ENCODE measurements around the gene FAM199X. TPM values are rescaled to one million over a fixed set of nuclear protein-coding genes. Genes with fewer than 3 reads are reported as not detected.

The FAM199X gene
- polyA plus RNA-seq (ENCODE audit: insufficient read length), result 45.8 TPM
- long read RNA-seq, donor 1, full-length matches to known transcripts, result 9 of 9 reads
- long read RNA-seq, donor 1, partial matches to known transcripts, result 0 of 9 reads
- long read RNA-seq, donor 1, other reads (novel, unspliced or antisense), result 0 of 9 reads
- long read RNA-seq, donor 2, full-length matches to known transcripts, result 8 of 8 reads
- long read RNA-seq, donor 2, partial matches to known transcripts, result 0 of 8 reads
- long read RNA-seq, donor 2, other reads (novel, unspliced or antisense), result 0 of 8 reads
- long read RNA-seq, donor 3, full-length matches to known transcripts, result 1 of 1 reads
- long read RNA-seq, donor 3, partial matches to known transcripts, result 0 of 1 reads
- long read RNA-seq, donor 3, other reads (novel, unspliced or antisense), result 0 of 1 reads
- long read RNA-seq, donor 4, result 0 reads
- long read RNA-seq, donor 5, full-length matches to known transcripts, result 8 of 8 reads
- long read RNA-seq, donor 5, partial matches to known transcripts, result 0 of 8 reads
- long read RNA-seq, donor 5, other reads (novel, unspliced or antisense), result 0 of 8 reads
- long read RNA-seq, donor 6, full-length matches to known transcripts, result 3 of 3 reads
- long read RNA-seq, donor 6, partial matches to known transcripts, result 0 of 3 reads
- long read RNA-seq, donor 6, other reads (novel, unspliced or antisense), result 0 of 3 reads
- long read RNA-seq, donor 7, full-length matches to known transcripts, result 12 of 12 reads
- long read RNA-seq, donor 7, partial matches to known transcripts, result 0 of 12 reads
- long read RNA-seq, donor 7, other reads (novel, unspliced or antisense), result 0 of 12 reads
- long read RNA-seq, donor 8, full-length matches to known transcripts, result 1 of 13 reads
- long read RNA-seq, donor 8, partial matches to known transcripts, result 12 of 13 reads
- long read RNA-seq, donor 8, other reads (novel, unspliced or antisense), result 0 of 13 reads

DNA sequence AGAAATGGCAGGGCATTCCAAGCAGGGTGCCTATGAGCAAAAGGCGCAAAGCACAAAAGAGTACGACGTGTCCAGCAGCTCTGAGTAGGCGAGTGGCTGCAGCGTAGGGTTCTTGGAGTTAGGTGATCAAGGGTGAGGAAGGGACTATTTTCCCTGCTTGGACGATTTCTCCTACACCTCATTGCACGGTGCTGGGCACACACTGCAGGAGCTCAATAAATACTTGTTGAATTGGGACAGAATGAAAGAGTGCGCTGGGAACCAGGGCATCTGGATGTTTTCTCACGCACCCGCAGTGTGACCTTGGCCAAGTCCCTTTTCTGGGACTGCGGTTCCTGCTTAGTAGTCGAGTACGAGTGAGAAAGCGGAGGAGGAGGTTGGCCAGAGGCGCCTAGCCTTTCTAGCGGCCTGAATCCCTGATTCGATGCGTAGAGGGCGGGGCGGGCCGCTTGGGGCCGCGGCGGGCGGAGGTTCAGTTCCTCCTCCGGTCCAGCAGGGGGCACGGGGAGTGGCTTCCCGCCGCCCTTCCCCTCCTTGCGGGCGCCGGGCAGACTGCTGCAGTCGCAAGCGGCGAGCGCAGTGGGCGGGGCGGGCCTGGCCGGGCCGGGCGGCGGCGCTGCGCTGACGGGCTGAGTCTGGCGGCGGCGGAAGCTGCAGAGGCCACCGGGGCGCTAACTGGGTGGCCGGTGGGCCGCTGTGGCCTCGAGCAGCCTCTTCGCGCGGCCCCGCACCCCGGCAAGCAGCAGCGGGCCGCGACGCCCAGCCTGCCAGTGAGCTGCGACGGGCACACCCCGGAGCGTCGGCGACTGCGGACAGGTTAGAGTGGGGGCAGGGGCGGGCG, at the start of gene FAM199X:
FAM199X (plus strand) TSS at position 560 of the 841 bp plus-strand sequence. CDS start 333 bp downstream, outside the sequence.
- DNase-seq, result peak; percentile 76

DNA sequence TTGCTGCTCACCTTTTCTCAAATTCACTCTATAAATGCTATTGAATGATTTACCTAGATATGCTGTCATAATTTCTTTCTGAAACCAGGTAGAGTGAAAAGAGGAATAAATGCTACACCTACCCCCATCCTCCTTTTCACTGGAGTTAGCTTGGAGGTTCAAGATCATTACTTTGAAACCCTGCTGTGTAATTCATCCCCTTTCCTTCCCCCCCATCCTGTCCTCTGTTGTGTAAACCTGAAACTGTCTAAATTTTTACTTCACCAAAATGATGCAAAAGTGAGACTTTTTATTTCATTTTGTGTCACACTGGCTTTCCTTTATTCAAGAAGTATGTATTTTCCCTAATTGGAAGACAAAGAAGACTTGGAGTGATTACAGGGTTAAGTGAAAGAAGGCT, 48.5 kb upstream of the FAM199X start:
- DNase-seq, result no peak

DNA sequence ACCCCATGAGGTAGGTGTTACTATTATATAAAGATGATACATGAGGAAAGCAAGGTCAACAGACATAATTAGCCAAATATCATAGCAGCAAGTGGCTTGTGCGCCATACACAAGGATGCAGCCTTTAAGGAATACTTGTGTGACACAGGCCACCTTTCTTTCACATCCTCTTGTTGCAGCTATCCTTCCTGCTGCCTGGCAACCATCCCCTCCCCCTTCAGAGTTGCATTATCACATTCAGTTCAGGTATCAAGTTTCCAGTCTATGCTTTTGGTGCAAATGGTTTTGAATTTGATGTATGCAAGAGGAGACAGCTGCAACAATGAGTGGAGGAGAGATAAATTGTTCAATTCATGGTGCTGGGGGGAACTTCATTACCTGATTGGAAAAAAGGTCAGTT, 47.5 kb upstream of the FAM199X start:
- DNase-seq, result no peak

DNA sequence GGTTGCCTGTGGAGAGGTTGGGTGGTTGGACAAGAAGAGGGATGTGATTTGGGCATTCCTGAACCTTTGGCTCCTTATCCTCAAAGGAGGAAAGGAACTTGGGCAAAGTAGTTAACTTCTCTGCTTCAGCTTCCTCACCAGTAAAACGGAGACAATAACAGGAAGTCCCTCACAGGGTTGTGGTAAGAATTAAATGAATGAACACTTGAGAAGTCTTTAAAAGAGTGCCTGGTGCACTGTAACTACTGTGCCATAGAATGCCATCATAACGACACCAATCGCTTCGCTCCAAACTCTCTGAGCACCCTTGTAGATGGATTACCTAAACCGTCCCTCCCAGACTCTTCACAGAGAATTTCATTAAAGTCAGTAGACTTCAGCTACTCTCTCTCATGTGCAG, 43.4 kb upstream of the FAM199X start:
- no peak for DNase-seq

DNA sequence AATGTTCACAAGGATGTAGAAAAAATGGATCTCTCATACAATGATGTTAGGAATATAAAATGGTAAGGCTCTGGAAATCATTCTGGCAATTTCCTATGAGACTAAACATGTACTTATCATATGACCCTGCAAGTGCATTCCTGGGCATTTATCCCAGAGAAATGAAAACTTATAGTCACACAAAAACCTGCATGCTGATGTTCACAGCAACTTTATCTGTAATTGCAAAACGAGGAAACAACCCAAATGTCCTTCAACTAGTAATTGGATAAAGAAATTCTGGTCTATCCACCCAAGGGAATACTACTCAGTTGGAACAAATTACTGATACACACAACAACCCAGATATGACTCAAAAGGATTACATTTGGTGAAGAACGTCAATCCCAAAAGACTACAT, 39.4 kb upstream of the FAM199X start:
- no peak for DNase-seq

DNA sequence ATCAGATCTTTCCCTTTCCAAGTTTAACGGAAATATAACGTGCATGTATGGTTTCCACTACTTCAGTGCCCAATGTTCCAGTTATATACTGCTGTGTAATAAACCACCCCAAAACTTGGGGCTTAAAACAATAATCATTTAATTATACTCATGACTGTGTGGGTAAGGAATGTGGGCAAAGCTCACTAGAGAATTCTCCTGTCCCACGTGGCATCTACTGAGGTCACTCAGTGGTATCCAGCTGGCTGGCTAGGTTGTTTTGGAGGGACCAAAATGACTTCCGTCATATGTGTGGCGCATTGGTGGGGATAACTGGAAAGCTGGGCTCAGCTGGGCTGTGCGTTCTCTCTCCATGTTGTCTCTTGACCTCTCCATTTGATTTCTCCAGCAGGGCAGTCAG, 35.4 kb upstream of the FAM199X start:
- no peak for DNase-seq

DNA sequence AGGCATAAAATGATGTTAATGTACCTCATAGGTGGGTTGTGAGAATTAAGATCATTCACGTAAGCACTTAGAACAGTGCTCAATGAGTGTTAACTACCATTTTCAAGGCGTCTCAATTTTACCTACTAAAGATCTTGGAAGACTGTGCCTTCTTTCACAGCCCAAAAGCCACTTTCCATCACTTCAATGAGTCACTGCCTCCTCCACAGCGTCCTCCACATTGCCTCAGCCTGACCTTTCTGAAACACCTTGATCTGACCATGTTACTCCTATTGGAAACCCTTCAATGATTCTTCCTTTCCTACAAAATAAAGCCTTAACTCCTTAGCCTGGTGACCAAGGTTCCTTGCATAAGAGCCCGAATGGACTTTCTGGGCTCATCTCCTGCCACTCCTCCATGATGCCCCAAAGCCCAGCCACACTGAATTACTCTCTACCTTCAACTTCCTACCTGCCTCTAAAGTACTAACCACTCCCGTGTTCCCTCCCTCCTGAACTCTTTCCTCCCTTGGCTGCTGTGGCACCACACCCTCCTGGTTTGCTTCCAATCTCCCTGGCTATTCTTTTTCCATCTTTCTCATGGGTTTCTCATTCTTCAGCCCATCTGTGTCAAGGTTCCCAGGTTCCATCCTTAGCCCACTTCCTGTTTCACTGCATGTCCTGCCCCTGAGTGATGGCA, 31.5 kb upstream of the FAM199X start:
- DNase-seq, result no peak

DNA sequence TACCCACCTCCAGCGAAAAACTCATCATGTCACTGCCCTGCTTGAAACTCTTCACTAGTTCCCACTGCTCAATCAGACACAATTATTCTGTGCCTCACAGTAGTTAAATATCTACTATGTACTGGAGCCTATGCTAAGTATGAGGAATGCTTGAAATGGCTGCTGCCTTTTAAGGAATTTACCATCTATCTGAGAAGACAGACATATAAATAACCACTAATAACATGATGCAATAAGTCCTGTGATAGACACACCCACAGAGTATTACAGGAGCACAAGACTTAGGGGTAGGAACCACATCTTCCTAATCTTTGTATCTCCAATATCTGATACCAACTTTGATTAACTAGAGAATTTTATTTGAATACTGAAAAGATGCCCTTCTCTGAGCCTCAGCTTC, 30.6 kb upstream of the FAM199X start:
- no peak for DNase-seq

DNA sequence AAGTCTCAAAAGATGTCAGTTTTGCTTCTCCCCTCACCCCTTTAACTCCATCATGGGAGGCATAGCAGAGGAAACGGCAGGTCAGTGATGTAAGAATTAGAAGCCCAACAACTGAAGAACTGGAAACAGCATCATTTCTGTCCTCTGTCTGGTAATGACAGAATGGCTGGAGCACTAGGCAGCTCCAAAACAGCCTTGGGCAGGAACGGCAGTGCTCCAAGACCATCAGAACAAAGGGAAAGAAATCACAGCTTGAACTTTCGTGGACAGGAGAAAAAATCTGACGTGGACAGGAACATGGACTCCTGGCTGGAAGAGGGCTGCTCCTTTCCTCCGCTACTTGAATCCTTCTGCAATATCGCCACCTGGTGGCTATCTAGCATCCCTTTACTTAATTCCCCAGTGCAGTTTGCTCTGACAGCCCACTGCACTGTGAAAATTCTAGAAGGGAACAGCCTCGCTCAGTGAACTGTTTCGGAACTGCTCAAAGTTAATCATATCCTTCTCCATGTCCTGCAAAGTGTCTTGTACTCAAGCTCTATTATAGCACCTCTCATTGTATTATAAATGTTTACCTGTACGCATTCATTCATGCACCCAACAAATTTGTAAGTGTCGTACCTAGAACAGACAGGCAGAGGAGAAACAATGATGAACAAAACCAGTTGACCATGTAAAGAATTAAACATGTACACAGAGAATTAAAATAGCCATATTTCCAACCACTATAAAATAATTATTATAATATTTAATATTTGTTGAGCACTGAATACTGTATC, 29.8 kb upstream of the FAM199X start:
- peak; percentile 87 for DNase-seq

DNA sequence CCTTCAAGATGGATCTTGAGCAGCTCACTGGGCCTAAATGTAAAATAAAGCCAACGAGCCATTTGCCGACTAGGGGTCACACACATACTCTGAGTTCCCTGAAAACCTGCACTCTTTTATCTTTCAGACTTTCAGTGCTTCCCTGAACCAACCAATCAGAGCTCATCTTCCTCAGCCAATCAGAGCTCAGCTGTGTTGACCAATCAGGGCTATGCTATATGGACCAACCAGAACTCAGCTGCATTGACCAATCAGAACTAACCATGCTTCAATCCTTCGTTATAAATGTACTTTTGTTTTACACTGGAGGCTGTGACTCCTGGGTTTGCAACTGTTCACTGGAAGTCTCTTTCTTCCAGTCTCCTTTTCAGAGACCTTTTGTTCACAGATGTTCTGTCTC, 28.8 kb upstream of the FAM199X start:
- no peak for DNase-seq

DNA sequence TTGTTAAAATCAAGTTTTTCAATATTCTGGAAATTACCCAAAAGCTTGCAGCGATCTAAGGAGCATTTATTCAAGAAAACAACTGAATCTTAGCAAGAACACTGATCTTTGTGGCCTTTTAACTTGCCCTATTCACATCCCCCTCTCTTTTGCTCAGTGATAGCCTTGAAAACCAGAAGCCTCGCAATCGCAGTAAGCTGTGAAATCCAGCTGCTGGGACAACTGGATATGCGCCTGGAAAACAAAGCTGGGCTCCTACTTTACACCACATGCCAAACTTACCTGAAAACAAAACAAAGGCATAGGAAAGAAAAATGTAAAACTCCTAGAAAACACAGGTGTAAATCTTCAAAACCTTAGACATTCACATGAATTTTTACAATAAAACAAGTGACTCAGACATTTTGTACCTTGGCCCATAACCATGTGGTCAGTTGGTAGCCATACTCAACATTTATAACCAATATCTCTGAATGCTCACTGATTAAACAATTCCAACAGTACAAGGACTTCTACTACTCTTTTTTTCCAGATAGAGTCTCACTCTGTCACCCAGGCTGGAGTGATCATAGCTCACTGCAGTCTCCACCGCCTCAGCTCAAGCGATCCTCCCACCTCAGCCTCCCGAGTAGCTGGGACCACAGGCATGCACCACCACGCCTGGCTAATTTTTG, 25.0 kb upstream of the FAM199X start:
- DNase-seq, result no peak

DNA sequence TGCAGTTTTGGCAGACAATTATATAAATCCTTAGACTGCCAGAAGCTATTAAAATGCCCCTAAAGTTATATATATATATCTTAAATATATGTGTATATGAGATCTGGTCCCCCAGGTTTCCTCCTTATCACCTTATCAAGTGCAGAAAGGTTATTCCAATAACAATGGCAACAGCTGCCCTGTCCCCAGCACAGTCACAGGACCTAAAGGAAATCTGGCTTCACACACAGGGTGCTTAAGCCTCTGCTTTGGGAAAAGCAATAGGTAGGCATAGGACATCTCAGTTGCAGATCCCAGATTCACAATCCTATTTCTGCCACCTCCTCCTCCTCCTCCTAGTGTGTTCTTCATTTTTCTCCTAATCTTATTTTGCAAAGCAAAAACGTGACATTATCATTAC, 15.2 kb upstream of the FAM199X start:
- DNase-seq, result no peak

DNA sequence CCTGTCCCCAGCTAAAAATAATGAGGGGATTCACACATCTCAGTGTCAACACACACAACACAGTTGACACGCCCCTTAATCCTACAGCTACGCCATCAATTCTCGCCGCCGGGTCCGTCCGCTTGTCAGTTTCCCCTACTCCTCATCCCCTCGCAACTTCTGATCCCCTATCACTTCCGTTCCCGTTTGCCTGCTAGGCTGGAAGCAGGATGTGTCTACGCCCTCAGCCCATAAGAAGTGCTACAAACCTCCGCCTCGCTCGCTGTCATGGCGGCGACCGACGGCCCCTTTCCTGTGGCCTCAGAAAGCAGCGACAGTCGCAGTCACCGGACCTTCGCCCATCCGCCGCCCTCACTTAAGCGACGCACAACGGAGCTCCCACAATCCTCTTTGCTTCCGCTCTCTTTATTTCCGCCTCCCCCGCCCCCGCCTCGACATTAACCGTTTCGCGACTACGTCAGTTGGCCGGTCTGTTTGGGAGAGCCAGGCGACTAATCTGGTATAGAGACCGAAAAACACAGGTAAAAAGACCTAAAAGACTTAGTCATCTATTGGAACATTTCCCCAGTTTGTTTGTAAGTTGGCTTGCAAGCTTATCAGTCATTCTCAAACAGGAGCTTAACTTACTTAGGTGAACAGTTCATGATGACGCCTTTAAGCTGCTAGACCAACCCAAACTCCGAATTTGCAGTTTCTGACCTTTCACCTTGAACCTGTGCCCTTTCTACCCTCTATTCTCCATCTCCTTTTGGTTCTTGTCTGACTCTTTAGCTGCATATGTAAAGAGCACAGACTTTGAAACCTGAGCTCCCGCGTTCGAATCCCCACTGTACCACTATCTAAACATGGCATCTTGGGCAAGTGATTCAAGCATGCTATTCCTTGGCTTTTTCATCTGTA, 9.4 kb upstream of the FAM199X start, which contains the start of gene SLC25A53:
SLC25A53 (minus strand) TSS at position 380 of the 900 bp plus-strand sequence. CDS start 51,752 bp downstream, outside the sequence.
- DNase-seq, result peak; percentile 73

DNA sequence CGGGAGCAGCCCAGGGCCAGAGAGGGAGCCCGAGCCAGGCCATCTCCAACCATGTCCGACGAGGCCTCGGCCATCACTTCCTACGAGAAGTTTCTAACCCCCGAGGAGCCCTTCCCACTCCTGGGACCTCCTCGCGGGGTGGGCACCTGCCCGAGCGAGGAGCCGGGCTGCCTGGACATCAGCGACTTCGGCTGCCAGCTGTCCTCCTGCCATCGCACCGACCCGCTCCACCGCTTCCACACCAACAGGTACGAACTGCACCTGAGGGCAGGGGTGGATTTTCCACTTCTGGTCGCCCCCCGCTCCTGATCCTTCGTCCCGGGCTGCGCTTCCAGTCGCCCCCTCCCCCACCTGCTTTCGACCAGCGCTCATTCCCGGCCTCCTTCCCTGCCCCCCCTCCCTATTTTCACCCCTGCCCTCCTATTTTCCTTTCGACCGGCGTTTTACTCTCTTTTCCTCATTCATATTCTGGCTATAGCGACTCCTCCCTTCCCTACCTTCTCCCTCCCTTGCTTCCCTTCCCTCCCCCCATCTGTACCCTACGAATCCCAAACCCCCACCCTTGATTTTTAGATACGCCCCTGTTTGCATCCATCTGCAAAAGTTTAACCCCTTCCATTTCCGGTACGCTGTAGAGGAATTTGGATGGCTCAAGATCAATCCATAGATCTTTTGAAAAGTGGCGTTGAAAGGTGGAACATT, 633 bp downstream of the FAM199X start:
- peak; percentile 12 for DNase-seq

DNA sequence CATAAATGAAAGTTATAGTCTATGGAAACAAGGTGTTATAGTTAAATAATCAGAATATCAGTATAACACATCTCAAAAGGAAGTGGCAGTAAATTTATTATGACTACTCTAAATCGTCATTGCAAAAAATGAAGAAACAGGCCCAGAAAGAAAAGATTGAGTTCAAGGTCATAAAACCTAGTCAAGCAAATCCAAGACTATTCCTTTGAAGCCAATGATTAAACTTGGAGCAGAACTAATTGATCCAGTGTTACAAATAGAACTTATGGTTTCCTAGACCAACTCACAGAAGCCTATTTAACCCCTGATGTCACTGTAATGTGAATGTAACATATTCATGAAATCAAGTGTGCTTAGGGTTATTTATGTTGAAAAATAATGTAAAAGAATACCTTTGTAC, 1.9 kb downstream of the FAM199X start:
- no peak for DNase-seq

DNA sequence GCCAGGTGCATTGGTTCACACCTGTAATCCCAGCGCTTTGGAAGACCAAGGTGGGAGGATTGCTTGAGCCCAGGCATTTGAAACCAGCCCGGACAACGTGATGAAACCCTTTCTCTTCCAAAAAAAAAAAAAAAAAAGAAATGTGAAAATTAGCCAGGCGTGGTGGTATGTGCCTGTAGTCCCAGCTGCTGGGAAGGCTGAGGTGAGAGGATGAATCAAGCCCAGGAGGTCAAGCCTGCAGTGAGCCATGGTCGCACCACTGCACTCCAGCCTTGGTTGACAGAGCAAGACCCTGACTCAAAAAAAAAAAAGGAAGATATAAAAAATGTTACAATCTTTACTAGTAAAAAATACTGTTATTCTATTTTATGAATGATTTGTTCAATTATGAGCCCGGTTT, 5.9 kb downstream of the FAM199X start:
- no peak for DNase-seq

DNA sequence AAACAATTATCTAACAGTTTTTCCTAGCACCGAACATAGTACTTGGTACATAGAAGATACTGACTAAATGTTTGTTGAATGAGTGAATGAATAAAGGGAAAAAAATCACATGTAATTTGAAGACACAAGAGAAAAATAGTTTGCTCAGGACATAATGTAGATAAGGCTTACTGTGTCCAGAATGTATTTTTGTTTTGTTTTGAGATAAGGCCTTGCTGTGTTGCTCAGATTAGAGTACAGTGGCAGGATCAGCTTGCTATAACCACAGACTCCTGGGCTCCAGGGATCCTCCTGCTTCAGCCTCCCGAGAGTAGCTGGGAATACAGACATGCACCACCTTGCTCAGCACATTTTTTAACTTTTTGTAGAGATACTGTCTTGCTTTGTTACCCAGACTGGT, 6.5 kb downstream of the FAM199X start:
- no peak for DNase-seq

DNA sequence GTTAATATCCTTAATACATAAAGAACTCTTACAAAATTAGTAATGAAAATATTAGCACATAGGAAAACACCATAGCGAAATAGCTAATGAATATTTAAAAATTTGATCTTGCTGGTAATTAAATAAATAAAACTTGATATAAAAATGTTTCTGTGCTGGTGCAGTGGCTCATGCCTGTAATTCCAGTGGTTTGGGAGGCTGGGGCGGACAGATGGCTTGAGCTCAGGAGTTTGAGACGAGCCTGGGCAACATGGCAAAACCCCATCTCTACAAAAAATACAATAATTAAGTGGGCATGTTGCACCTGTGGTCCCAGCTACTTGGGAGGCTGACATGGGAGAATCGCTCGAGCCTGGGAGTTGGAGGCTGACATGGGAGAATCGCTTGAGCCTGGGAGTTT, 7.6 kb downstream of the FAM199X start:
- DNase-seq, result no peak
